ENCODE data around the gene CD5L.

CD5L gene

DNA sequence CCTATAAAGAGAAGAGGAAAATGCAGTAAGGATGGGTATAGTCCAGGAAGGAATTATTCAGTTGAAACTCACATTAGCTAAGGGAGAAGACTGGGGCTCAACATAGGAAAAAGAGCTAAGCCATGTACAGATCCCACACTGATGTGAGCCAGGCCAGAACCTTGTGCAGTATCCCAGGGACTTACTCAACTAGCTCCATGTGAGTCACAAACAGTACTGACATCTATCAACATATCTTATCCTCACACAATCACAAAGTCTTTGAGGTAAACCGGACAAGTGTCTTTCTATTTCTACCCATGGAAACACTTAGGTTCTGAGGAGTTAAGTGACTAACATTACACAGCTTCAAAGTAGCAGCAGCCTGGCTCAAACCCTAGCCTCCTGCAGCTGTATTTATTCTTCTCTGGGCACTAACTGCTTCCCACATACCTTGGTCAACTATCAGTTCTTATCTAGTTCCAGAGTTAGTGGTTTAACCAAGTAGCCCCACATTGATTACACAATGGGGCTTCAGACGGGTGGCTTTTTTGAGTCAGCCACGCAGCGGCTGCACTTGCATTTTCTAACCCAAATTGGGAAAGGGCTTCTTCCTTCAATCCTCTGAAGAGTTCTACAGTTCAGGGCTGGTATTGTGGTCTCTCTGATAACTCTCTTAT lies 9.5 kb downstream of the CD5L start:
- H3K27me3 Mint-ChIP-seq, result peaks cover 11% of the 10 kb centered on the region
- no peak overlapping the region for H3K4me3 Mint-ChIP-seq
- H3K27ac Mint-ChIP-seq, result no peak overlapping the region

DNA sequence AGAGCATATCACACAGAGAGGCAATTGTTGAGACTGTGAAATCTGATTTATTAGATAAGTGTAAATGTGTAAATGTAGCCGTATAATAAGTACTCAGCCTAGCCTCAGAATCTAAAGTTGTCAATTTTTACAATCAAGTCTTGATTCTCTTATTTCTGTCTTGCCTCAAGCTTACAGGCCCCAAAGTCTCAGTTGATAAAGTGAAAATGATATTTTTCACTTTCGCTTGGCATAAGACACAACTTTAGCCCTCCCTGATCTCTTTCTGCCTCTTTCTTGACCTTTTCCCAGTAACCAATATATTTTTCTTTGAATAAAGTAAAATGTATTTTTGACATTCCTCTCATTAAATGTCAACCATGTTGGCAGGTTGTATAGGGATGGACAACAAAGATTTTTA lies 10.7 kb downstream of the CD5L start:
- no peak overlapping the region for H3K27ac Mint-ChIP-seq
- H3K9me3 Mint-ChIP-seq, result no peaks in the 10 kb centered on the region
- H3K4me1 Mint-ChIP-seq (ENCODE audit: low read depth), result peaks cover 25% of the 10 kb centered on the region

More for the DNA sequence above, 9.5 kb downstream of the CD5L start:
- no peaks in the 10 kb centered on the region for H3K36me3 Mint-ChIP-seq (ENCODE audit: low read depth)
- no peaks in the 10 kb centered on the region for H3K9me3 Mint-ChIP-seq
- H3K4me1 Mint-ChIP-seq (ENCODE audit: low read depth), result peaks cover 25% of the 10 kb centered on the region

DNA sequence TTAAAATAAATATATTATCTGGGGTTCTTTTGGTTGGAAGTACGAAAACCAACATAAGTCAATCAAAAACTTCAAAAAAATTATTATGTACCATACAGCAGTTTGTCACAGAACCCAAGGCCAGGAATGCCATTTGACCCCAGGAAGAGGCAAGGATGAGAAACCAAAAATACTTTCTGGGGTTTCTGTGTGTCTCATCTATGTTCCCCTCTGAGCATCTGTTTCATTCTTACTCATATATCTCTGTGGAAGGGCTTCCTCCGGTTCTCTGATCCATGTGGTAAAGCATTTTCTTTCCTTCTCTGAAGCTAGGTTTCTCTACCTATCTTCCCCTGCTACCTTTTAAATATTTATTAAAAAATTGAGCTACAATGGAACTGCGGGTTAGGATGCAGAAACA lies 11.9 kb downstream of the CD5L start:
- H3K4me1 Mint-ChIP-seq (ENCODE audit: low read depth), result peaks cover 25% of the 10 kb centered on the region
- no peaks in the 10 kb centered on the region for H3K36me3 Mint-ChIP-seq (ENCODE audit: low read depth)
- H3K9me3 Mint-ChIP-seq, result no peaks in the 10 kb centered on the region
- H3K27ac Mint-ChIP-seq, result no peak overlapping the region
- H3K4me3 Mint-ChIP-seq, result no peak overlapping the region
- peaks cover 11% of the 10 kb centered on the region for H3K27me3 Mint-ChIP-seq

More for the DNA sequence above, 10.7 kb downstream of the CD5L start:
- Mint-ChIP-seq H3K27me3 (peaks cover 11% of the 10 kb centered on the region), H3K36me3 (ENCODE audit: low read depth) (no peaks in the 10 kb centered on the region), H3K4me3 (no peak overlapping the region)

DNA sequence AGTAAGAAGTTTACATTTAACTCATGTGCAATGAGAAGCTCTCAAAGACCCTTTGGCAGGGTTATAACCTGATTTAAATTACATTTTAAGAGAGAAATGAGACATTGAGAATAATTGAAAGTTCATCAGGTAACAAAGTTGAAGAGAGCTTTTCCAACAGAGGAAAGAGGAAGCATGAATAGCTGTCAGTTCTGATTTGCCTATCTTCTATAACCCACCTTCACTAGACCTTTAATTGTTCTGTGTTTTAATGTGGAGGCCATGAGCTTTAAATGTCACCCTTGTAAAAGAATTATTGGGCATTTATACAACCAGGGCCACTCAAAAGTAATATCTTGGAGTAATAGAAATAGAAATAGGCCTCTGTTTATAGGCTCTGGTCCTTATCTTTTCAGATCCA lies 12.4 kb downstream of the CD5L start:
- peaks cover 25% of the 10 kb centered on the region for H3K4me1 Mint-ChIP-seq (ENCODE audit: low read depth)
- H3K27ac Mint-ChIP-seq, result no peak overlapping the region
- H3K36me3 Mint-ChIP-seq (ENCODE audit: low read depth), result no peaks in the 10 kb centered on the region
- peaks cover 11% of the 10 kb centered on the region for H3K27me3 Mint-ChIP-seq
- H3K4me3 Mint-ChIP-seq, result no peak overlapping the region
- H3K9me3 Mint-ChIP-seq, result no peaks in the 10 kb centered on the region

DNA sequence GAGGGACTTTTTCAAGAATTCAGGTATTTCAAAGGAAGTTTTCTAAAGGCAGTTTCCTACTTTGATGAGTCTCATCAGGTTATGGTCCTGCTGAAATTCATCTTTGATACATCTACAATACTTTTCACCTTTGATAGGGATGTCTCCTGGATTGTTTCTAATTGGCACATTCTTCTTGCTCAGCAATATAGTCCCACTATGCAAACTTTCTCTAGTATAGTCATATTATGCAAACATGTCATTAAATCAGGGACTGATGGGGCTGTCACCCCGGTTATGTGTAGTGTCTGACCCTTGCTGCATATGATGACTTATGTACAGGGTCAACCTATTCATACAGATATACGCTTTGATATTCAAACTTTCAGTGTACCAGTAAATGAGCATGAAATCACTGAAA lies 21.3 kb downstream of the CD5L start:
- H3K9me3 Mint-ChIP-seq, result no peaks in the 10 kb centered on the region
- peaks cover 11% of the 10 kb centered on the region for H3K27me3 Mint-ChIP-seq
- peaks cover 7% of the 10 kb centered on the region for H3K4me1 Mint-ChIP-seq (ENCODE audit: low read depth)
- H3K4me3 Mint-ChIP-seq, result no peak overlapping the region
- no peak overlapping the region for H3K27ac Mint-ChIP-seq
- no peaks in the 10 kb centered on the region for H3K36me3 Mint-ChIP-seq (ENCODE audit: low read depth)

DNA sequence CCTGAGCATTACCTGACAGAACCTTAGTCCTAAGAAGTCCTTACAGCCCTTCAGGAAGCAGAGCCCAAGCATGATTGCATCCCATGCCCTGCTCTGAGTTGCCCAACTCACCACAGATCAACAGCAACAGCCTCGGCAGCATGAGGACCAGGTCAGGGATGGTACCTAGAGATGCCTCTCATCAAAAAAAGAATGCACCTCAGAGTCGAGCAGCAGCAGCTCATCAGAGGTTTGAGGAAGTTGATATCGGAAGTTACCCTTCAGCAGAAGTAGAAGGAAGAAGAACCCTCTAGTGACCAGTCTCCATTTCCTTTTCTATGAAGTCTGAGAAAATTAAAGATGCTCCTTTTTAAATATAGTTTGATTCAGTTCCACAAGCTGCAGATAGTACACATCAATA lies 21.7 kb downstream of the CD5L start, which contains the start of gene FCRL1:
Gene FCRL1 (minus strand): TSS at position 225 of the 400 bp plus-strand sequence. CDS start 83 bp downstream, at position 142.
- H3K9me3 Mint-ChIP-seq, result no peaks in the 10 kb centered on the region
- H3K4me1 Mint-ChIP-seq (ENCODE audit: low read depth), result peaks cover 8% of the 10 kb centered on the region
- H3K27me3 Mint-ChIP-seq, result peaks cover 12% of the 10 kb centered on the region
- no peak within 1 kb of the TSS for H3K27ac Mint-ChIP-seq
- no peak within 1 kb of the TSS for H3K4me3 Mint-ChIP-seq
- no peaks in the 10 kb centered on the region for H3K36me3 Mint-ChIP-seq (ENCODE audit: low read depth)

DNA sequence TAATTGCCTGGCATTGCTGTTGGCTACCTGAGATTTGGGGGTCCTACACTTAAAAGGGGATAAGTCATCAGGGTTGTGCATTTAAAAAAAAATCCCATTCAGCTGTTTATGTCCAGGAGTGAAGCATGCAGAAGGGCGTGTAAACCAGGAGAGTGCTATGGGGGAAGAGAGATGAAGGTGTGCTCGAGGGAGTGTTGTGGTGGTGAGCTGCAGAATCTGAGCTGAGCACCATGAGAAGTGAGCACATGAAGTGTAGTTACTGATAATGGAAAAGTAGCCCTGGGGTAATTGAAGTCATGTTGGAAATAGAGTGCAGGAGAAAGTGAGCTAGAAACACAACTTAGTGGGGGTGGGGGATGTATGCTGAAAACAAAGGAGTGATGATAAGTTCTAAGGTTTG lies 22.4 kb downstream of the CD5L start:
- H3K36me3 Mint-ChIP-seq (ENCODE audit: low read depth), result no peaks in the 10 kb centered on the region
- H3K4me1 Mint-ChIP-seq (ENCODE audit: low read depth), result peaks cover 8% of the 10 kb centered on the region
- no peak overlapping the region for H3K27ac Mint-ChIP-seq

DNA sequence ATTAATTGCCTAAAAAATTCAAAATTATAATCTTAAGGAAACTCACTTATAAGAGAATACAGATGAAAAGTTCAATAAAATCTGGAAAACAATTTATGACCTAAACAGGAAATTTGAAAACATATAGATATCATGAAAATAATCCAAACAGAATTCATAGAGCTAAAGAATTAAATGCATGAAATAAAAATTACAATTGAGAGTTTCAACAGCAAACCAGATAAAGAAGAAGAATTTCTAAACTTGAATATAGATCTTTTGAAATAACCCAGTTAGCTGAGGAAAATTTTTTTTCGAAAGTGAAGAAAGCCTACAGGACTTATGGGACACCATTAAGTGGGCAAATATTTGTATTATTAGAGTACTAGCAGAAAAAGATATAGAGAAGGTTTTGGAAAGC lies 28.3 kb downstream of the CD5L start:
- Mint-ChIP-seq H3K36me3 (ENCODE audit: low read depth) (no peaks in the 10 kb centered on the region), H3K4me1 (ENCODE audit: low read depth) (peaks cover 23% of the 10 kb centered on the region), H3K27me3 (peaks cover 13% of the 10 kb centered on the region), H3K4me3 (no peak overlapping the region), H3K27ac (no peak overlapping the region), H3K9me3 (peaks cover 17% of the 10 kb centered on the region)

More for the DNA sequence above, 22.4 kb downstream of the CD5L start:
- Mint-ChIP-seq H3K9me3 (peaks cover 2% of the 10 kb centered on the region), H3K27me3 (peaks cover 12% of the 10 kb centered on the region), H3K4me3 (no peak overlapping the region)

DNA sequence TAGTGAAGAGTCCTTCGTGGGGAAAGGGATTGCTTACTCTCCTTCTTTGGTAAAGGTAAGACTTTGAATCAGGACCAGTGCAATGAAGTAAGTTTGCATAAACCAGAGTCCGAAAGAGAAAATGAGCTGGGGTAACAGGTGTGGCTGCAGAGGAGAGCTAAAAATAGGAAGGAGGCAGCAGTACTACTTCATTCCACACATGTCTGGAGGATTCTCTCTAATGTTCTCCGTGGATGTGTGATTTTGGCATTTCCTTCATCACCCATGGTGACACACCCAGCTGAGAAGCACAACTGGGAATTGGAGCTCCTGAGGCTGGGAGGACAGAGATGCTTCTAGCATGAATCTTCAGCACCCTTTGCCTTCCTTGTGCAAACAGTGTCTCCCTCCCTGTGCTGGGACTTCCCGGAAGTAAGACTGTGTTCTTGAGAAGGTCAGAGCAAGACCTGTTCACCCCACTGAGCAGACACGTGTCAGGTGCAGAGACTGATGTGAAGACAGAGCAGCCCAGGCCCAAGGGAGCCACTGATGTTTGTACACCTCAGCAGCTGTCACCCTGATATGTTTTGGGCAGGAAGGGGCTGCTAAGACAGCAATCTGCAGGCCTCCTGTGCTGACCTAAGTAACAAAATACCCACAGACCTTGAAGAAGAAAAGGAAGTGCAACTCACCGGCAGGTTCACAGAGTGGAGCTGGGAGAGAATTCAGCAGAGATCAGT lies 35.0 kb downstream of the CD5L start:
- Mint-ChIP-seq H3K9me3 (no peaks in the 10 kb centered on the region), H3K27ac (no peak overlapping the region), H3K4me1 (ENCODE audit: low read depth) (peaks cover 17% of the 10 kb centered on the region), H3K36me3 (ENCODE audit: low read depth) (no peaks in the 10 kb centered on the region), H3K27me3 (peaks cover 11% of the 10 kb centered on the region), H3K4me3 (no peak overlapping the region)

DNA sequence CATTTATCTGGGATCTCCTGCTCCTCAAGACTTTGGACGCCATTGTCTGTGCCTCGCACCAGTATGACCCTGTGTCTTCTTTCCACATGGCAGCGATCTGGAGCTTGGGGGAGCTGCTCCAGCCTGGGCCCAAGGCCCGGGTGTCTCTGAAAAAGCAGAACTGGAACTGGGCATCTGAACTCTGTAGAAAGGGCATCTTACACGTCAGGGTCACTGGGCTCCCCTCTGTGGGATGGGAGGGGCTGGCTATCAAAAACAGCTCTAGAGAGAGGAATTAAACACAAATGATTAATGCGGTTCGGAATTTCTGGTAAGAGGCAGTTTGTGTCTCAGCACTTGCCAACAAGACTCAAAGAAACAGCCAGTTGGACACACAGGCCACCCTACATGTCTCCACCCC lies 37.8 kb downstream of the CD5L start:
- Mint-ChIP-seq H3K27ac (no peak overlapping the region), H3K4me3 (no peak overlapping the region), H3K27me3 (peaks cover 9% of the 10 kb centered on the region), H3K9me3 (no peaks in the 10 kb centered on the region), H3K4me1 (ENCODE audit: low read depth) (peaks cover 13% of the 10 kb centered on the region), H3K36me3 (ENCODE audit: low read depth) (no peaks in the 10 kb centered on the region)

DNA sequence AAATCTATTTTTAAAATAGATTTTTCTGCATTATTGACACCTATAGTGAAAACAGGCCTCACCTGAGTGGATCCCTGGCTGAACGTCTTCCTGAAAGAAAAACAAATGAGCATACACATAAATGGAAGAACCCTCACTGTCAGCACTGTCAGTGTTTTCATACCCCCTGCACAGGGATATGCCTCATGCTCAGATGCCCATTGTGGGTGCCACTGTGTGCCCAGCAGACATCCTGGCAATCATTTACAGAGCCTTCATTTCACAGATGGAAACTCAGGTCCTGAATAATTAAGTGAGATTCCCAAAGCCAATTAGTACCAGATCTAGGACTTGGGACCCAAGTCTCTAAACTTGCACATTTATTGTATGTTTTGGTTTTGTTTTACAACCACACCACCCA lies 41.6 kb downstream of the CD5L start:
- Mint-ChIP-seq H3K36me3 (ENCODE audit: low read depth) (no peaks in the 10 kb centered on the region), H3K4me3 (no peak overlapping the region), H3K9me3 (no peaks in the 10 kb centered on the region), H3K27ac (no peak overlapping the region), H3K4me1 (ENCODE audit: low read depth) (no peaks in the 10 kb centered on the region), H3K27me3 (peaks cover 6% of the 10 kb centered on the region)

DNA sequence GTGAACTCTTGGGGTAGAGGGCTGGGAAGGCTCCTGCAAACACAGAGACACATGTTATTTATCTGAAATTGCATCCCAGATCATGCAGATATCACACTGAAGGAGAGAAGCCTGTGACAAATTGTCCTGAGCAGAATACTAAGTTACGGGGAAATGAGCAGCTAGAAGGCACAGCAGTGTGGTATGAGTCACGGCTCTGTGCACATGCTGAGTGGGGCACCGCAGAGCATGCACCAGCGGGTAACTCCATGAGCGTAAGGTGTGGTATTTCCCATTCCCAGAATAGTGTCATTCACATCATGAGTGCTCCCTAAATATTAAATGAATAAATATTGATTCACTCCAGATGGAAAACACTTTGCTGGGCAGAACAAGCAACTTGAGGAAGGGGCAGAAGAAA lies 43.4 kb downstream of the CD5L start:
- H3K4me1 Mint-ChIP-seq (ENCODE audit: low read depth), result no peaks in the 10 kb centered on the region
- H3K27ac Mint-ChIP-seq, result no peak overlapping the region
- no peak overlapping the region for H3K4me3 Mint-ChIP-seq
- peaks cover 4% of the 10 kb centered on the region for H3K27me3 Mint-ChIP-seq
- no peaks in the 10 kb centered on the region for H3K36me3 Mint-ChIP-seq (ENCODE audit: low read depth)
- peaks cover 3% of the 10 kb centered on the region for H3K9me3 Mint-ChIP-seq

DNA sequence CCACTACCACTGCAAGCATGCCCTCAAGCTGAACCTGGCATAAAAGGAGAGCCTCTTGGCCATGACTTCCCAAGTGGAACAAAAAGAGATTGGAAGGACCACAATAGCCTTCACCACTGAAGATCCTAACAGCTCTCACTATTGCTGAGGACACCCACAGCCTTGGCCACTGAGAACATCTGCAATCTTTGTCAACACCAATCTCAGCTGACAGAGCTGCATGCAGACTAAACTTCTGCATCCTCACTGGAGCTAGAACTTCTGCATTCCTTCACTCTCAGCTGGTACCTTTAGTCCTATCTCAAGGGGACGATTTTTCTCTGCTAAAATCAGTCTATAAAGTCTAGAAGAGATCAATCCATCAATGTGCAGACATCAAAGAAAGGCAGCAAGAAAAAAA lies 56.4 kb downstream of the CD5L start:
- Mint-ChIP-seq H3K27ac (no peak overlapping the region), H3K36me3 (ENCODE audit: low read depth) (no peaks in the 10 kb centered on the region), H3K9me3 (peaks cover 20% of the 10 kb centered on the region), H3K27me3 (peaks cover 11% of the 10 kb centered on the region), H3K4me3 (no peak overlapping the region), H3K4me1 (ENCODE audit: low read depth) (peaks cover 12% of the 10 kb centered on the region)

DNA sequence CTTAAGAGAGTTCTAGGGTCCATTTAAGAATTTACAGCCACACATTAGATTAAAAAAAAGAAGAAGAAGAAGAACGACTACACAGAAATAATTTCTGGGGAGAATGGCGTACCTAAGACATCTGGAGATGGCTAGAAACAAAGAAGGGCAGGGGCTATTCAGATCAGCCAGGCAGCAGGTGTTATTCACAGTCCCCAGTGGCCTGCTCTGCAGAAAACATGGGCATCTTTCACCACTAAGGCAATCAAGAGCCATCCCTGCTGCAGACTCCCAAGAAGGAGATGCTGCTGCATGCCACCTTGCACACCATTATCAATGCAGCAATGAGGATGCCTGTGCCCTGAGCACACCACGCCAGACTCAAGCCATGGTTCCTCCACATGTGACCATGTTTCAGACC lies 56.8 kb downstream of the CD5L start:
- Mint-ChIP-seq H3K36me3 (ENCODE audit: low read depth) (no peaks in the 10 kb centered on the region), H3K27me3 (peaks cover 11% of the 10 kb centered on the region), H3K9me3 (peaks cover 20% of the 10 kb centered on the region), H3K27ac (no peak overlapping the region), H3K4me3 (no peak overlapping the region), H3K4me1 (ENCODE audit: low read depth) (peaks cover 12% of the 10 kb centered on the region)

DNA sequence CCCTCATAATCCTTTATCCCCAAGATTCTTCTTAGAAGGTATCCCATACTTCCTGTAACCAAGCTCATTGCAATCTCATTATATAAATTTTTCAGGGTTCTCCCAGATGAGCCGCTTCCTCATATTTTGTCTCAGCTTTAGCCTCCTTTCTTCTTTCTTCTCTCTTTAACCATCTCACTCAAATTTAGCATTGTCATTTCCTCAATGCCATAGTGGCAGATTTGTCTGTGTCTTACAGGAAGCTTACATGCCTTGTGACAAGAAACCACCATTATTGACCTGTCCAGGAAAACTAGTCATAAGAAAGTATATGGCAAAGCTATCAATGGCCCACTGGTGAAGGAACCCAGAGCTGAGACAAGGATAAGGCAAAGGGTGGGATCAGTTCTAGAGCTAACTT lies 58.7 kb downstream of the CD5L start:
- peaks cover 12% of the 10 kb centered on the region for H3K4me1 Mint-ChIP-seq (ENCODE audit: low read depth)
- H3K27ac Mint-ChIP-seq, result no peak overlapping the region
- H3K9me3 Mint-ChIP-seq, result peaks cover 12% of the 10 kb centered on the region
- H3K27me3 Mint-ChIP-seq, result peaks cover 11% of the 10 kb centered on the region
- H3K4me3 Mint-ChIP-seq, result no peak overlapping the region
- H3K36me3 Mint-ChIP-seq (ENCODE audit: low read depth), result no peaks in the 10 kb centered on the region

DNA sequence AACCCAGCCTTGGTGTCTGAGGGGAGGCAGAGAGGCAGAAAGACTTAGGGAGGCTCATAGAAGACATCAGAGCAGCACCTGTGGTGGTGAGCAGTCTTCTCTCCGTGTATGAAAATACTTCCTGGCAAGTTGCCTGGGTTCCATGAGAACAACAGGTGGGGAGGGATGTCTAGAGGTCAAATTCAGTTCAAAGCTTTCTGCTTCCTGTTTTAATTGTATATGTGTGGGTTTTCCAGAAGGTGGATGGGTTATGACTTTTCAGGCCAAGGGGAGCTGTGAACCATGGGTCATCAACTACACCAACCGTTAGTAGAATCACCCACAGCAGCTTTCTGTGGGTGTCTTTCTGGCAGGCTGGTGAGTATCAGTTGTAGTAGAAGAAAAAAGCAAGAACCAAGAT lies 60.6 kb downstream of the CD5L start:
- Mint-ChIP-seq H3K27ac (no peak overlapping the region), H3K4me1 (ENCODE audit: low read depth) (peaks cover 15% of the 10 kb centered on the region), H3K4me3 (no peak overlapping the region), H3K36me3 (ENCODE audit: low read depth) (no peaks in the 10 kb centered on the region), H3K27me3 (peaks cover 6% of the 10 kb centered on the region), H3K9me3 (peaks cover 3% of the 10 kb centered on the region)

Measured in stimulated activated naive CD8-positive, alpha-beta T cell treated with anti-CD3 and anti-CD28 coated beads, Interleukin-15, Interleukin-2, amounts not matched to agents 100 ng/mL and 50 ng/mL, for 24 hours (primary cell).